H1 (cell line): ENCODE measurements around the gene NYAP2. TPM values are rescaled to one million over a fixed set of nuclear protein-coding genes. Genes with fewer than 3 reads are reported as not detected.

Experiments
- CTCF ChIA-PET: fragments of 300-600 bp; sonication (Branson Sonifier 250); formaldehyde crosslinking; loops from one replicate; lab custom pipeline; 2021; ENCODE audit not compliant: partially characterized antibody; lab: Charles Lee
- POLR2A ChIA-PET: fragments of 300-600 bp; sonication (Branson Sonifier 250); formaldehyde crosslinking; loops from one replicate; lab custom pipeline; 2021; ENCODE audit warnings: inconsistent platforms; ENCODE audit not compliant: partially characterized antibody; lab: Charles Lee
- DNase-seq, 2 experiments: peaks; one replicate each; pipeline versions ENCODE4 v3.0.0 to v3.0.0-alpha.2; 2010 to 2022; ENCODE audit warnings: low spot score in 2 of 2, low read depth in 1 of 2, mixed read lengths in 1 of 2
- FAIRE-seq: peaks from 2 replicates; lab custom pipeline; 2011; peaks lifted over from hg19 to GRCh38; lab: Jason Lieb, UNC
- H2AFZ ChIP-seq: 2 replicates; pipeline ENCODE4 v1.8.1; 2012; ENCODE audit warnings: low read length, inconsistent platforms
- H2AK5ac ChIP-seq: 2 replicates; pipeline ENCODE4 v1.6.1; 2013; ENCODE audit warnings: low read depth, low read length
- H2BK120ac ChIP-seq: replicated peaks from 2 replicates; pipeline ENCODE3; 2013; ENCODE audit warnings: low read depth, low read length, inconsistent platforms
- H2BK12ac ChIP-seq: 2 replicates; pipeline ENCODE4 v1.6.1; 2013; ENCODE audit warnings: low read depth, low read length
- H2BK15ac ChIP-seq: 2 replicates; pipeline ENCODE4 v1.6.1; 2013; ENCODE audit warnings: low read length
- H2BK20ac ChIP-seq: 2 replicates; pipeline ENCODE4 v1.6.1; 2013; ENCODE audit warnings: low read length
- H2BK5ac ChIP-seq: 2 replicates; pipeline ENCODE4 v1.6.1; 2013; ENCODE audit warnings: low read depth, low read length
- H3K14ac ChIP-seq: 2 replicates; pipeline ENCODE4 v1.6.1; 2013; ENCODE audit warnings: inconsistent platforms; ENCODE audit not compliant: insufficient read length
- H3K18ac ChIP-seq: 2 replicates; pipeline ENCODE4 v1.6.1; 2013; ENCODE audit warnings: low read length; ENCODE audit errors: extremely low read depth
- H3K23ac ChIP-seq: 2 replicates; pipeline ENCODE4 v1.6.1; 2013; ENCODE audit warnings: inconsistent platforms; ENCODE audit not compliant: insufficient read length
- H3K23me2 ChIP-seq: 2 replicates; pipeline ENCODE4 v1.6.1; 2013; ENCODE audit warnings: low read depth, low read length
- H3K27ac ChIP-seq: 2 replicates; pipeline ENCODE4 v1.6.1; 2011; ENCODE audit warnings: low read depth, low read length, inconsistent platforms
- H3K27me3 ChIP-seq, 4 experiments: replicated peaks in 1 of 4; 1 replicate in 1 of 4; 2 replicates in 3 of 4; pipeline versions ENCODE4 v1.6.1 to v1.8.1; 2011 to 2013; ENCODE audit warnings: low read length in 3 of 4, mild to moderate bottlenecking in 3 of 4, inconsistent platforms in 2 of 4, mixed read lengths in 2 of 4, moderate library complexity in 1 of 4; ENCODE audit not compliant: control insufficient read depth in 3 of 4, insufficient read depth in 3 of 4; ENCODE audit errors: extremely low read depth in 1 of 4
- H3K36me3 ChIP-seq, 4 experiments: 2 replicates each; pipeline versions ENCODE4 v1.6.1 to v1.8.1; 2011 to 2013; ENCODE audit warnings: mild to moderate bottlenecking in 4 of 4, low read length in 3 of 4, moderate library complexity in 2 of 4, control low read depth in 1 of 4, inconsistent platforms in 1 of 4; ENCODE audit not compliant: insufficient read depth in 4 of 4, control insufficient read depth in 2 of 4
- H3K4ac ChIP-seq: replicated peaks from 2 replicates; pipeline ENCODE3; 2013; ENCODE audit warnings: low read length, low read depth, mixed read lengths, inconsistent platforms; ENCODE audit not compliant: insufficient read length
- H3K4me1 ChIP-seq, 4 experiments: replicated peaks in 1 of 4; 1 replicate in 1 of 4; 2 replicates in 3 of 4; pipeline versions ENCODE4 v1.6.1 to v1.8.1; 2011 to 2013; ENCODE audit warnings: low read length in 3 of 4, inconsistent platforms in 2 of 4, mixed read lengths in 1 of 4; ENCODE audit not compliant: insufficient read depth in 4 of 4, control insufficient read depth in 3 of 4
- H3K4me2 ChIP-seq, 2 experiments: 2 replicates each; pipeline versions ENCODE4 v1.6.1 to v1.8.1; 2011 to 2013; ENCODE audit warnings: low read depth in 2 of 2, low read length in 2 of 2, control low read depth in 1 of 2, inconsistent platforms in 1 of 2, mild to moderate bottlenecking in 1 of 2; ENCODE audit not compliant: insufficient read depth in 1 of 2
- H3K4me3 ChIP-seq, 4 experiments: fragments of 200-600, 300-600 bp in 1 of 4; sonication (generic), shearing (Covaris generic), sonication (Bioruptor Twin) in 1 of 4; 2 replicates each; pipeline versions ENCODE4 v1.5.1 to v1.8.1; 2011 to 2016; ENCODE audit warnings: low read length in 4 of 4, low read depth in 3 of 4, control low read depth in 2 of 4, inconsistent platforms in 2 of 4, mild to moderate bottlenecking in 2 of 4, mixed read lengths in 1 of 4, moderate library complexity in 1 of 4; ENCODE audit not compliant: insufficient read depth in 2 of 4; ENCODE audit errors: extremely low read depth in 1 of 4
- H3K56ac ChIP-seq: replicated peaks from 2 replicates; pipeline ENCODE3; 2013; ENCODE audit warnings: low read depth, mild to moderate bottlenecking, mixed read lengths, low read length, inconsistent platforms; ENCODE audit not compliant: insufficient read length
- H3K79me1 ChIP-seq: 2 replicates; pipeline ENCODE4 v1.6.1; 2013; ENCODE audit warnings: low read depth, low read length, control low read depth
- H3K79me2 ChIP-seq, 2 experiments: 2 replicates each; pipeline versions ENCODE4 v1.6.1 to v1.8.1; 2012 to 2013; ENCODE audit warnings: low read length in 2 of 2, mild to moderate bottlenecking in 2 of 2, inconsistent platforms in 1 of 2; ENCODE audit not compliant: insufficient read depth in 2 of 2, control insufficient read depth in 1 of 2
- H3K9ac ChIP-seq, 4 experiments: replicated peaks in 1 of 4; 1 replicate in 1 of 4; 2 replicates in 3 of 4; pipeline versions ENCODE4 v1.6.1 to v1.8.1; 2011 to 2013; ENCODE audit warnings: low read depth in 3 of 4, low read length in 3 of 4, control low read depth in 2 of 4, mild to moderate bottlenecking in 2 of 4, moderate library complexity in 2 of 4, inconsistent platforms in 1 of 4; ENCODE audit errors: extremely low read depth in 1 of 4
- H3K9me3 ChIP-seq, 2 experiments: 2 replicates each; pipeline versions ENCODE4 v1.6.1 to v1.8.1; 2012 to 2013; ENCODE audit warnings: mild to moderate bottlenecking in 2 of 2, moderate library complexity in 2 of 2, control low read depth in 1 of 2, inconsistent platforms in 1 of 2, low read depth in 1 of 2, low read length in 1 of 2, mixed read lengths in 1 of 2; ENCODE audit not compliant: insufficient read depth in 2 of 2
- H4K20me1 ChIP-seq, 2 experiments: replicated peaks in 1 of 2; 2 replicates each; pipeline versions ENCODE3 to v1.8.1; 2011 to 2013; ENCODE audit warnings: inconsistent platforms in 2 of 2, low read length in 2 of 2, mild to moderate bottlenecking in 1 of 2; ENCODE audit not compliant: insufficient read depth in 2 of 2, control insufficient read depth in 1 of 2
- H4K5ac ChIP-seq: 2 replicates; pipeline ENCODE4 v1.6.1; 2013; ENCODE audit warnings: low read length, low read depth, mixed read lengths, inconsistent platforms; ENCODE audit not compliant: insufficient read length
- H4K8ac ChIP-seq: 2 replicates; pipeline ENCODE4 v1.8.0; 2013; ENCODE audit warnings: mild to moderate bottlenecking, moderate library complexity, low read length, inconsistent platforms; ENCODE audit not compliant: insufficient read depth; ENCODE audit errors: extremely low read depth
- H4K91ac ChIP-seq: replicated peaks from 2 replicates; pipeline ENCODE3; 2013; ENCODE audit warnings: low read length, mixed read lengths, inconsistent platforms; ENCODE audit not compliant: insufficient read length
- PHF8 ChIP-seq: fragments of 200-600 bp; sonication (generic); conservative IDR thresholded peaks from 2 replicates; pipeline ENCODE4 v1.7.1; 2012; ENCODE audit warnings: low read depth, mild to moderate bottlenecking, inconsistent platforms, low read length, moderate library complexity
- RAD21 ChIP-seq, 2 experiments: IDR thresholded peaks in 1 of 2; conservative IDR thresholded peaks in 1 of 2; 2 replicates each; pipeline ENCODE4 v1.6.1; 2011; ENCODE audit warnings: low read depth in 2 of 2, low read length in 2 of 2, improper control_type of control experiment in 1 of 2, inconsistent platforms in 1 of 2, mild to moderate bottlenecking in 1 of 2, moderate library complexity in 1 of 2
- SRF ChIP-seq: IDR thresholded peaks from 2 replicates; pipeline ENCODE4 v1.6.1; 2011; ENCODE audit warnings: mild to moderate bottlenecking, low read depth, low read length, moderate library complexity
- TBP ChIP-seq: IDR thresholded peaks from 2 replicates; pipeline ENCODE4 v1.6.1; 2011; ENCODE audit warnings: low read depth, low read length, improper control_type of control experiment
- TCF12 ChIP-seq: IDR thresholded peaks from 2 replicates; pipeline ENCODE4 v1.6.1; 2011; ENCODE audit warnings: low read depth, mild to moderate bottlenecking, low read length
- WGBS, 2 experiments: shearing (Covaris generic) in 1 of 2; methylation state at CpG; one replicate each; pipeline versions ENCODE4 v1.1.6 to v1.1.7; 2013 to 2015; ENCODE audit warnings: low lambda C conversion rate in 2 of 2, mixed read lengths in 2 of 2, inconsistent platforms in 1 of 2, low coverage in 1 of 2, missing lambda C conversion rate in 1 of 2; ENCODE audit not compliant: insufficient replicate concordance in 2 of 2, insufficient coverage in 1 of 2, insufficient read length in 1 of 2; ENCODE audit errors: extremely low coverage in 1 of 2, missing lambda C conversion rate in 1 of 2; 5-methylcytosine and 5-hydroxymethylcytosine counted together
- polyA plus RNA-seq, 7 experiments: library from polyadenylated mRNA; depleted of rRNA in 3 of 7; stranded (reverse) in 5 of 7; unstranded in 2 of 7; fragments of >200 nt in 5 of 7; fragments of 200-250 nt in 2 of 7; gene quantifications; 1 replicate in 5 of 7; 2 replicates in 1 of 7; 4 replicates in 1 of 7; pipeline versions ENCODE4 v1.2.1 to v1.2.3, GENCODE V29; 2011 to 2013; ENCODE audit warnings: missing spikeins in 2 of 7, mixed read lengths in 2 of 7
- total RNA-seq: library from RNA; stranded (reverse); fragmentation: NEBNext Ultra II Directional; extraction: Animal tissue kit (Norgen Biotek cat#: 25700); gene quantifications from 2 replicates; pipeline ENCODE4 v1.2.1, GENCODE V29; 2021

The NYAP2 gene
- total and polyA plus RNA-seq, 2 of the 8 experiments (the other 6 are each of a cell fraction or from before 2014, with no cell fraction given) = not detected

DNA sequence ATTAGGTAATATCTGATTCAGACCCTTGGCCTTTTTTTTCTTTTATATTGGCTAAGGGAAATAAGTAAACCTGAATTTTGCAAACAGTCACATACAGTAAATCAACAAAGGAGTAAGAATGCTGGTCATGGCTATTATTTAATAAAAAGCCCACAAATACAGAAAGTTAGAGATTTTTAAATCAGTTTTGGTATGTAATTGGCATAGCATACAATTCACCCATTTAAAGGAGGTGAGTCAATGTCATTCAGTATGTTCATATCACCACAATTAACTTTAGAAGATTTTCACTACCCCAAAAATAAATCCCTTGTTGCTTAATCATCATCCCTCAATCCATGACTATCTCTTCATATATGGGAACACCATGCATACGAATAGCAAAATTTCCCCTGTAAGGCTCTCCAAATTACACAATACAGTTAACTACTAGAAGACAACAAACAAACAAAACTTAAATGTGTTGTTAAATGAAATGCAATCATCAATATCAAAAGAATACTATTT is 45.9 kb upstream of the NYAP2 start:
- ChIA-PET CTCF (interaction anchor here (0.8 kb wide), 1 partner anchor 312 kb away, joined by 3 read pairs; no protein-coding TSS in a partner anchor), POLR2A (no interaction called here)
- 96% methylated on average over 1 of the region's 1 CpG; no CpG with 5 or more reads in 1 of the 2 experiments for WGBS, 2 experiments
- Histone ChIP-seq H3K9me3 (no peaks in the 10 kb centered on the region), H3K4ac (no peak overlapping the region), H3K27ac (no peak overlapping the region), H4K8ac (no peak overlapping the region), H3K79me1 (no peaks in the 10 kb centered on the region), H4K20me1 (no peaks in the 10 kb centered on the region), H2BK5ac (no peak overlapping the region), H4K5ac (no peak overlapping the region), H3K27me3 (no peaks in the 10 kb centered on the region), H3K56ac (no peak overlapping the region), H4K91ac (no peak overlapping the region), H2BK20ac (no peak overlapping the region), H2AFZ (no peak overlapping the region), H3K4me1 (no peaks in the 10 kb centered on the region), H3K79me2 (no peaks in the 10 kb centered on the region), H2BK120ac (no peak overlapping the region), H3K18ac (no peak overlapping the region), H3K36me3 (no peaks in the 10 kb centered on the region), H3K14ac (no peak overlapping the region), H3K4me3 (no peak overlapping the region), H2BK12ac (no peak overlapping the region), H3K23ac (no peak overlapping the region), H3K9ac (no peak overlapping the region), H3K4me2 (no peak overlapping the region), H2AK5ac (no peak overlapping the region), H2BK15ac (no peak overlapping the region), H3K23me2 (no peaks in the 10 kb centered on the region)
- DNase-seq = no peak
- FAIRE-seq = no peak
- no peak for TF ChIP-seq PHF8
- no peak for TF ChIP-seq RAD21 (IDR thresholded peaks at IDR 0.05 in 1 of 2, conservative IDR thresholded peaks at IDR 0.05 in 1 of 2; ENCODE audit: low read depth in 2 of 2, low read length in 2 of 2)
- TF ChIP-seq TCF12 = no peak
- no peak for TF ChIP-seq SRF
- TF ChIP-seq TBP = no peak
